ENCODE results near the gene MEOX1. TPM values are rescaled to one million over a fixed set of nuclear protein-coding genes. Genes with fewer than 3 reads are reported as not detected.

Gene MEOX1
- total RNA-seq, 1 experiment from 2014 or later: 0.21 TPM

GRCh38 chr17:43660816-43661493 is 767 bp downstream of the MEOX1 start:
- intact Hi-C loops (cut with micrococcal nuclease; ENCODE audit: unreplicated experiment) (no loop called here), in situ Hi-C loops (cut with HindIII; ENCODE audit: low pct_unique_long_range_greater_than_20kb, low sequenced_read_pairs) (no loop called here)
- H3K27ac ChIP-seq (ENCODE audit: low read length): no peak overlapping the region
- no peak overlapping the region for H3K4me3 ChIP-seq (ENCODE audit: low read depth in 2 of 2, low read length in 2 of 2)
- ChIA-PET POLR2A (no interaction called here), CTCF (interaction anchor here (0.6 kb wide), 1 partner anchor 12 kb away, joined by 10 read pairs; no protein-coding TSS in a partner anchor)
- BruUV-seq (replicated peaks): no TSS peak
- no peaks in the 10 kb centered on the region for H3K36me3 ChIP-seq (ENCODE audit: control insufficient read depth, insufficient read depth, low read length)
- H3K4me1 ChIP-seq (ENCODE audit: control insufficient read depth, insufficient read depth, low read length): no peaks in the 10 kb centered on the region; the same call in 1 of the 2 replicates
- H3K27me3 ChIP-seq (ENCODE audit: control insufficient read depth, insufficient read depth, low read length): no peaks in the 10 kb centered on the region
- DNase-seq (ENCODE audit: low read depth, low spot score) (no peak), ATAC-seq (no peak)
- no peaks in the 10 kb centered on the region for H3K9me3 ChIP-seq (ENCODE audit: control insufficient read depth, insufficient read depth, low read depth, low read length)
- TF ChIP-seq REST (IDR thresholded peaks at IDR 0.05; ENCODE audit: insufficient read depth in 1 of 2, low read depth in 2 of 2, low read length in 1 of 2): no peak
- no peak for TF ChIP-seq CTCF (IDR thresholded peaks at IDR 0.05)
- TF ChIP-seq POLR2AphosphoS5 (IDR thresholded peaks at IDR 0.05; ENCODE audit: low read depth, low read length): no peak
- TF ChIP-seq TCF7L2 (IDR thresholded peaks at IDR 0.05; ENCODE audit: low read depth, low read length): no peak
- TF ChIP-seq SIN3A (IDR thresholded peaks at IDR 0.05; ENCODE audit: borderline replicate concordance, insufficient read depth, low read depth, low read length): no peak

GRCh38 chr17:43659823-43660617 is 1.7 kb downstream of the MEOX1 start:
- H3K36me3 ChIP-seq (ENCODE audit: control insufficient read depth, insufficient read depth, low read length): no peaks in the 10 kb centered on the region
- CTCF ChIA-PET: no interaction called here
- in situ Hi-C loops (cut with HindIII; ENCODE audit: low pct_unique_long_range_greater_than_20kb, low sequenced_read_pairs) (no loop called here), intact Hi-C loops (cut with micrococcal nuclease; ENCODE audit: unreplicated experiment) (no loop called here)
- TF ChIP-seq SIN3A (IDR thresholded peaks at IDR 0.05; ENCODE audit: borderline replicate concordance, insufficient read depth, low read depth, low read length) (no peak), POLR2AphosphoS5 (IDR thresholded peaks at IDR 0.05; ENCODE audit: low read depth, low read length) (no peak), REST (IDR thresholded peaks at IDR 0.05; ENCODE audit: insufficient read depth in 1 of 2, low read depth in 2 of 2, low read length in 1 of 2) (no peak), CTCF (IDR thresholded peaks at IDR 0.05) (no peak), TCF7L2 (IDR thresholded peaks at IDR 0.05; ENCODE audit: low read depth, low read length) (no peak)
- H3K27me3 ChIP-seq (ENCODE audit: control insufficient read depth, insufficient read depth, low read length): no peaks in the 10 kb centered on the region
- H3K27ac ChIP-seq (ENCODE audit: low read length): no peak overlapping the region
- H3K9me3 ChIP-seq (ENCODE audit: control insufficient read depth, insufficient read depth, low read depth, low read length): no peaks in the 10 kb centered on the region
- POLR2A ChIA-PET: no interaction called here
- ATAC-seq (no peak), DNase-seq (ENCODE audit: low read depth, low spot score) (no peak)
- no TSS peak for BruUV-seq (replicated peaks)
- no peak overlapping the region for H3K4me3 ChIP-seq (ENCODE audit: low read depth in 2 of 2, low read length in 2 of 2)
- no peaks in the 10 kb centered on the region; the same call in 1 of the 2 replicates for H3K4me1 ChIP-seq (ENCODE audit: control insufficient read depth, insufficient read depth, low read length)

Data from Panc1 (cell line).